CD4-positive, alpha-beta memory T cell (primary cell): ENCODE results near the gene ZFR. TPM values are rescaled to one million over a fixed set of nuclear protein-coding genes. Genes with fewer than 3 reads are reported as not detected.

ENCODE experiments used
- CTCF ChIA-PET: fragments of 350-600 bp; sonication (Branson Sonifier 250); formaldehyde crosslinking; loops from one replicate; lab custom pipeline; 2021; ENCODE audit warnings: inconsistent platforms; ENCODE audit not compliant: partially characterized antibody; lab: Charles Lee
- POLR2A ChIA-PET: fragments of 350-600 bp; sonication (Branson Sonifier 250); formaldehyde crosslinking; loops from one replicate; lab custom pipeline; 2021; ENCODE audit not compliant: partially characterized antibody; lab: Charles Lee
- DNase-seq, 5 donors: peaks; one replicate each; pipeline versions ENCODE4 v3.0.0 to v3.0.0-alpha.2; 2020 to 2022; ENCODE audit warnings: mixed read lengths in 1 of 5
- H3K27ac ChIP-seq: one replicate; pipeline ENCODE4 v1.7.0; 2013; ENCODE audit warnings: low read depth, low read length
- H3K27me3 ChIP-seq: 2 replicates; pipeline ENCODE4 v1.7.0; 2013; ENCODE audit warnings: mild to moderate bottlenecking, low read length, moderate library complexity; ENCODE audit not compliant: insufficient read depth
- H3K36me3 ChIP-seq: 2 replicates; pipeline ENCODE4 v1.7.0; 2013; ENCODE audit warnings: mild to moderate bottlenecking, low read length, moderate library complexity; ENCODE audit not compliant: insufficient read depth
- H3K4me1 ChIP-seq: 2 replicates; pipeline ENCODE4 v1.7.0; 2013; ENCODE audit warnings: mild to moderate bottlenecking, low read length, moderate library complexity; ENCODE audit not compliant: insufficient read depth
- H3K4me3 ChIP-seq, 2 donors: one replicate each; pipeline ENCODE4 v1.7.0; 2013; ENCODE audit warnings: low read length in 2 of 2, mild to moderate bottlenecking in 1 of 2
- H3K9me3 ChIP-seq, 2 donors: one replicate each; pipeline ENCODE4 v1.7.0; 2013; ENCODE audit warnings: low read length in 2 of 2, control low read depth in 1 of 2; ENCODE audit not compliant: control insufficient read depth in 1 of 2
- H3K27ac Mint-ChIP-seq, 7 donors: one replicate each; pipeline ENCODE4 v1.8.0; 2020 to 2021; ENCODE audit warnings: mixed read lengths in 7 of 7, mild to moderate bottlenecking in 6 of 7, inconsistent platforms in 3 of 7, moderate library complexity in 3 of 7
- H3K27me3 Mint-ChIP-seq, 2 donors: one replicate each; pipeline ENCODE4 v1.8.0; 2020 to 2021; ENCODE audit warnings: mixed read lengths in 2 of 2
- H3K36me3 Mint-ChIP-seq, 2 donors: one replicate each; pipeline ENCODE4 v1.8.0; 2020 to 2021; ENCODE audit warnings: mixed read lengths in 2 of 2, inconsistent platforms in 1 of 2, mild to moderate bottlenecking in 1 of 2
- H3K4me1 Mint-ChIP-seq, 4 donors: one replicate each; pipeline ENCODE4 v1.8.0; 2020 to 2021; ENCODE audit warnings: mixed read lengths in 4 of 4, mild to moderate bottlenecking in 1 of 4
- H3K4me3 Mint-ChIP-seq, 8 donors: one replicate each; pipeline ENCODE4 v1.8.0; 2020 to 2021; ENCODE audit warnings: mixed read lengths in 8 of 8, mild to moderate bottlenecking in 7 of 8, moderate library complexity in 6 of 8, inconsistent platforms in 3 of 8
- H3K9me3 Mint-ChIP-seq, 8 donors: one replicate each; pipeline ENCODE4 v1.8.0; 2020 to 2021; ENCODE audit warnings: mixed read lengths in 8 of 8, mild to moderate bottlenecking in 5 of 8, inconsistent platforms in 3 of 8, moderate library complexity in 1 of 8
- intact Hi-C: fragments of 100-400 bp; cut with micrococcal nuclease; formaldehyde crosslinking; loops from one replicate; pipeline ENCODE4 v1.15.1; 2023
- polyA plus RNA-seq, 2 donors: library from polyadenylated mRNA; unstranded; fragments of 300-500 nt; fragmentation: Illumina TruSeq; gene quantifications; one replicate each; pipeline ENCODE4 v1.2.3, GENCODE V29; 2021
- total RNA-seq, 2 experiments: library from RNA; stranded (reverse); gene quantifications; one replicate each; pipeline ENCODE4 v1.2.3, GENCODE V29; 2021

ZFR gene
- total and polyA plus RNA-seq, 4 experiments from 2014 or later: 60.1 to 102 (median 72.3) TPM

DNA sequence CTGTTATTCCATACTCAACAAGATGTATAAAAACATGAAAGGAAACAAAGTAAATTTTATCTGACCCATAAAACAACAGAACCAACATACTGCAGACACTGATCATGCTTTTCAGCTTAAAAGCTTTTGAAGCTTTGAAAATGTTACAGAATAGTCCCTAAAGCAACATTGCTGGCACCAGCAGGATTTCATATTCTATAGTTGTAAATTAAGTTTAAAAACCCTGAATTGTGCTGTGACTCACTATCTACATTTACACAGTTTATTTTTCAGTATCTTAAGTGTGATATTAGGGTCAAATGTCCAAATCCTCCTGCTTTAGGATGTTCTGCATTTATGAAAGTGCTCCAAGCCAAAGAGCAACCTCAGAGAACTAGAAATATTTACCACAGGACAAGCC is 59.9 kb downstream of the ZFR start:
- no peaks in the 10 kb centered on the region for H3K27me3 ChIP-seq
- H3K27ac ChIP-seq: no peak overlapping the region
- DNase-seq: no peak
- H3K27me3 Mint-ChIP-seq: no peaks in the 10 kb centered on the region
- POLR2A ChIA-PET: no interaction called here
- no peaks in the 10 kb centered on the region for H3K9me3 Mint-ChIP-seq
- no peaks in the 10 kb centered on the region for H3K4me1 ChIP-seq
- no peaks in the 10 kb centered on the region for H3K9me3 ChIP-seq
- H3K4me1 Mint-ChIP-seq: peaks cover 0 to 9% (median 5%) of the 10 kb centered on the region in 4 donors
- H3K36me3 Mint-ChIP-seq: peaks cover 42 to 63% of the 10 kb centered on the region in 2 donors
- intact Hi-C loops: loop anchor here (5.0 kb wide), 1 partner anchor 228 kb away; no protein-coding TSS in a partner anchor
- H3K4me3 ChIP-seq: no peak overlapping the region
- peak overlapping the region in 1 of 7 donors; percentile 48 for H3K27ac Mint-ChIP-seq
- CTCF ChIA-PET: interaction anchor here (2.8 kb wide), 1 partner anchor 152 kb away, joined by 9 read pairs; no protein-coding TSS in a partner anchor
- no peak overlapping the region for H3K4me3 Mint-ChIP-seq
- H3K36me3 ChIP-seq: peaks cover 58% of the 10 kb centered on the region

DNA sequence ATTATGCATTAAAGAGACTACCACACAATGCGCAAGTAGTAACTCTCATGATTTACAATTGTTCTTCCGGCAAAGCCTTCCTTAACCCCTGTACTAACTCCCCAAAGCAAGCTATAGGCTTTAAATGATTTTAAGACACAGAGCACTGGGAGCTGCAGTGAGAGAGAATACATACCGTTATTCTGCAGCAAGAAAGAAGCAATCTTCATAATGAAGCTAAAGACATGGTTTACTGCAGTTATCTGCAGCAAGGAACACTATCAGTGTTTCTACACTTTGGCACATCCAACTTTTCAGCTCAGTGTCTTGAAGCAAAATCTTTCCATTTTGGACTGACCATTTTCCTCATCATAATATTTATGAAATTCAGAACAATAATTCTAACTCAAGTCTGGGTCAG is 61.0 kb downstream of the ZFR start:
- H3K27ac Mint-ChIP-seq: peak overlapping the region in 2 of 7 donors; percentile 10 to 37
- ChIA-PET CTCF (interaction anchor here (2.8 kb wide), 1 partner anchor 151 kb away, joined by 9 read pairs; no protein-coding TSS in a partner anchor), POLR2A (interaction anchor here (1.0 kb wide), 1 partner anchor 208 kb away, joined by 4 read pairs; no protein-coding TSS in a partner anchor)
- no peak overlapping the region for H3K4me3 Mint-ChIP-seq
- no peaks in the 10 kb centered on the region for H3K27me3 Mint-ChIP-seq
- Histone ChIP-seq H3K4me1 (no peaks in the 10 kb centered on the region), H3K4me3 (no peak overlapping the region), H3K27me3 (no peaks in the 10 kb centered on the region), H3K36me3 (peaks cover 50% of the 10 kb centered on the region), H3K27ac (no peak overlapping the region), H3K9me3 (no peaks in the 10 kb centered on the region)
- DNase-seq: no peak
- peaks cover 46 to 64% of the 10 kb centered on the region in 2 donors for H3K36me3 Mint-ChIP-seq
- intact Hi-C loops: no loop called here
- H3K4me1 Mint-ChIP-seq: peaks cover 0 to 8% (median 3%) of the 10 kb centered on the region in 4 donors
- H3K9me3 Mint-ChIP-seq: no peaks in the 10 kb centered on the region

DNA sequence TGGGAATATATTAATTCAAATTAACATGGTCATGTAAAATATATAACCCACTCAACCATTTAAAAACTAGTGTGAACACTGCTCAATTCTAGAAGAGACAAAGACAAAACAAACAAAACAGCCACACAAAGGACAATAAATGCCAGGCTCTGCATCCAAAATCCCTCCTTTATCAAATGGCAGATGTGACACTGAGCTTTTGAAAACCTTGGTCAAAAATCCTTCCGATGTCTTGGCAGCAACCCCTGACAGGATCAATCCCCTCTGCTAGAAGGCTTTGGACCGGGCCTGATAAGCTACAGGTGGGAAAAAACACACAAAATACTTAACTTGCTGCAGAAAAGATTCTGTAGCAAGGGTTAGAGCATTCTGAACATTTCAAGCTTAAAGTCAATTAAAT is 61.5 kb downstream of the ZFR start:
- Mint-ChIP-seq H3K4me3 (no peak overlapping the region), H3K27me3 (no peaks in the 10 kb centered on the region), H3K36me3 (peaks cover 42 to 61% of the 10 kb centered on the region in 2 donors), H3K27ac (peak overlapping the region in 1 of 7 donors; percentile 31), H3K4me1 (peaks cover 0 to 5% (median under 1%) of the 10 kb centered on the region in 4 donors), H3K9me3 (no peaks in the 10 kb centered on the region)
- H3K27me3 ChIP-seq: no peaks in the 10 kb centered on the region
- intact Hi-C loops: no loop called here
- no peak overlapping the region for H3K27ac ChIP-seq
- H3K4me1 ChIP-seq: no peaks in the 10 kb centered on the region
- peaks cover 48% of the 10 kb centered on the region for H3K36me3 ChIP-seq
- CTCF ChIA-PET: interaction anchor here (2.8 kb wide), 1 partner anchor 151 kb away, joined by 9 read pairs; no protein-coding TSS in a partner anchor
- DNase-seq: no peak
- H3K9me3 ChIP-seq: no peaks in the 10 kb centered on the region
- no peak overlapping the region for H3K4me3 ChIP-seq
- POLR2A ChIA-PET: interaction anchor here (1.0 kb wide), 1 partner anchor 208 kb away, joined by 4 read pairs; no protein-coding TSS in a partner anchor

DNA sequence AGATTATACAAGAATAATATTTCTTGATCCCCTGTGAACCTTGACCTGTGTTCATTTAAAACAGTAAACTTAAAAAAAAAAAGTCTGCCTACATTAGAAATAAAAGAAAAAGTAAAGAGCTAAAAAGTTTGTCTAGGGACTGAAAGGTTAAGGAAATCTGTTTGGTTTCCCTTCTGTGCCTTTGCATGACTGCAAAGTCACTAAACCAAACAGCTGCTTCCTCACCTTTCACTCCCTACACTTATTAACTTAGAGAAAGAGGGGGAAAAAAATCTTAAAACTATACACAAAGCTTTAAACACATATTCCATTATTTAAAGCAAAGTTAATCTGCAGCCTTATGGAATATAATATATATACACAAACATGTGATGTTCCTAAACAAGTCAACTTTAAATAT is 65.1 kb downstream of the ZFR start:
- peaks cover 27% of the 10 kb centered on the region for H3K36me3 ChIP-seq
- no peaks in the 10 kb centered on the region for H3K27me3 Mint-ChIP-seq
- no peaks in the 10 kb centered on the region for H3K9me3 Mint-ChIP-seq
- H3K4me1 Mint-ChIP-seq: peaks cover 0 to under 1% (median 0%) of the 10 kb centered on the region in 4 donors
- H3K4me1 ChIP-seq: no peaks in the 10 kb centered on the region
- no peak overlapping the region for H3K4me3 Mint-ChIP-seq
- H3K27me3 ChIP-seq: no peaks in the 10 kb centered on the region
- DNase-seq: no peak
- H3K4me3 ChIP-seq: no peak overlapping the region
- ChIA-PET POLR2A (interaction anchor here (0.9 kb wide), 1 partner anchor 12 kb away, joined by 3 read pairs; no protein-coding TSS in a partner anchor), CTCF (interaction anchor here (1.0 to 1.6 kb wide), 2 partner anchors 21 to 286 kb away, joined by 3 to 4 read pairs; no protein-coding TSS in a partner anchor)
- intact Hi-C loops: no loop called here
- H3K36me3 Mint-ChIP-seq: peaks cover 28 to 55% of the 10 kb centered on the region in 2 donors
- peak overlapping the region in 3 of 7 donors; percentile 22 to 79 (median 40) for H3K27ac Mint-ChIP-seq
- no peak overlapping the region for H3K27ac ChIP-seq
- H3K9me3 ChIP-seq: no peaks in the 10 kb centered on the region

DNA sequence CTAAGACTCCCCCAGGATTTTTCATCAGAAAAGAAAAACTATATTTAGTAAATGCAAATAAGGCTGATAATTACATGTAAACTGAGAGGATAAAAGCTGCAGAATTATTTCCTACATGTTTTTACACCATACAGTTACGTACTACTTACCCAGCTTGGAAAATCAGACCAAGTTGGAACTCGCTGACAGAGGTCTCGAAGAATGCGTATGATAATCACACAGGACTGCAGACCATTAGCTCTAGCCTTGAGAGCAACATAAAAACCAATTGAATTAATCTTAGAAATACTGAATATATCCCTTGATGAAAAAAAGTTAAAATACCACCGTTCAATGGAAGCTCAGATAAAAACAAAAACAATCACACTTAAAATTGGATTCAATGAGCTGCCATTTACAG is 65.6 kb downstream of the ZFR start:
- intact Hi-C loops: no loop called here
- Mint-ChIP-seq H3K4me1 (no peaks in the 10 kb centered on the region), H3K4me3 (no peak overlapping the region), H3K36me3 (peaks cover 28 to 56% of the 10 kb centered on the region in 2 donors), H3K27ac (peak overlapping the region in 1 of 7 donors; percentile 17), H3K9me3 (no peaks in the 10 kb centered on the region), H3K27me3 (no peaks in the 10 kb centered on the region)
- Histone ChIP-seq H3K36me3 (peaks cover 23% of the 10 kb centered on the region), H3K27me3 (no peaks in the 10 kb centered on the region), H3K9me3 (no peaks in the 10 kb centered on the region), H3K4me1 (no peaks in the 10 kb centered on the region), H3K4me3 (no peak overlapping the region), H3K27ac (no peak overlapping the region)
- DNase-seq: no peak
- ChIA-PET POLR2A (no interaction called here), CTCF (interaction anchor here (1.0 to 1.6 kb wide), 2 partner anchors 21 to 286 kb away, joined by 3 to 4 read pairs; no protein-coding TSS in a partner anchor)

DNA sequence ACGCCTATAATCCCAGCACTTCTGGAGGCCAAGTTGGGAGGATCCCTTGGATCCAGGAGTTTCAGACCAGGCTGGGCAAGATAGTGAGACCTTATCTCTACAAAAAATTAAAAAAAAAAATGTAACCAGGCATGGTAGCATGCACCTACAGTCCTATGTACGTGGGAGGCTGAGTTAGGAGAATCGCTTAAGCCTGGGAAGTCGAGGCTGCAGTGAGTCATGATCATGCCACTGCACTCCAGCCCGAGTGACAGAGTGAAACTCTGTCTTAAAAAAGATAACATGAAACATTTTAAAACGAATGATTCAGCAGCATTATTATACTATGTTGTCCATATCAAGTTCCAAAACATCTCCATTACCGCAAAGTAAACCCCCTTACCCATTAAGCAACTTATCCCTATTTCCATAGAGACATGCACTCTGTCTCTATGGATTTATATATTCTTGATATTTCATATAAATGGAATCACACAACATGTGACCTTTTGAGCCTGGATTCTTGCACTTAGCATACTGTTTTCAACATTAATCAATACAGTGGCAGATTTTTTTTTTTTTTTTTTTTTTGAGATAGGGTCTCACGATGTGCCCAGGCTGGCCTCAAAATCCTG is 74.9 kb downstream of the ZFR start:
- ChIA-PET CTCF (no interaction called here), POLR2A (no interaction called here)
- no peak for DNase-seq
- no peak overlapping the region for H3K4me3 Mint-ChIP-seq
- Histone ChIP-seq H3K27ac (no peak overlapping the region), H3K36me3 (peaks cover 5% of the 10 kb centered on the region), H3K4me1 (no peaks in the 10 kb centered on the region), H3K27me3 (no peaks in the 10 kb centered on the region), H3K9me3 (no peaks in the 10 kb centered on the region), H3K4me3 (no peak overlapping the region)
- intact Hi-C loops: no loop called here
- H3K4me1 Mint-ChIP-seq: peaks cover 0 to 2% (median 0%) of the 10 kb centered on the region in 4 donors
- H3K27ac Mint-ChIP-seq: peak overlapping the region in 2 of 7 donors; percentile 19 to 29
- no peaks in the 10 kb centered on the region for H3K9me3 Mint-ChIP-seq
- H3K27me3 Mint-ChIP-seq: no peaks in the 10 kb centered on the region
- H3K36me3 Mint-ChIP-seq: peaks cover 36 to 56% of the 10 kb centered on the region in 2 donors

DNA sequence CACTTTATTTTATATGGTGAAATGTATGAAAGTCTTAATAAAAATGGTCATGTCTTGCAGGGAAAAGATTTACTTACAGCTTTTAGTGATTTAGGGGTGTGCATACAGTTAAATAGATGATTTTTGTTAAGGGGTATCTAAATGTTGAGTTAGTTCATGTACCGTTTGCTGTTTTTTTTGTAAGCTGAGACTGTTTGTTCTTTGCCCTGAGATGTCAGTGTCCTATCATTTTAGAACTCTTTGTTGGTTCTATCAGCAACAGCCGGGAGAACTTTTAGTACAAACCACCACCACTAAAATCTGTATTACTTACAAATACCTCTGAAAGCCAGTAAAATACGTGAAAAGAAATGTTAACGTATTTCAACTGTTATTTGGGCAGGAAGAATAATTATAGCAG is 75.5 kb downstream of the ZFR start:
- peaks cover 0 to 2% (median 0%) of the 10 kb centered on the region in 4 donors for H3K4me1 Mint-ChIP-seq

More for the DNA sequence above, 75.5 kb downstream of the ZFR start:
- DNase-seq: no peak
- Mint-ChIP-seq H3K9me3 (no peaks in the 10 kb centered on the region), H3K4me3 (no peak overlapping the region), H3K36me3 (peaks cover 34 to 54% of the 10 kb centered on the region in 2 donors), H3K27ac (peak overlapping the region in 1 of 7 donors; percentile 19), H3K27me3 (no peaks in the 10 kb centered on the region)
- ChIA-PET POLR2A (no interaction called here), CTCF (no interaction called here)
- no peaks in the 10 kb centered on the region for H3K27me3 ChIP-seq
- H3K4me3 ChIP-seq: no peak overlapping the region
- H3K9me3 ChIP-seq: no peaks in the 10 kb centered on the region
- no peak overlapping the region for H3K27ac ChIP-seq
- no peaks in the 10 kb centered on the region for H3K4me1 ChIP-seq
- peaks cover 5% of the 10 kb centered on the region for H3K36me3 ChIP-seq
- intact Hi-C loops: no loop called here
